ENCODE data around the gene DNAH10.
"Not testable (repeated sequence)": the region's sequence is repeated elsewhere in the genome, so short reads cannot be mapped to it uniquely, and the experiment has no call there.

The DNAH10 gene

DNA sequence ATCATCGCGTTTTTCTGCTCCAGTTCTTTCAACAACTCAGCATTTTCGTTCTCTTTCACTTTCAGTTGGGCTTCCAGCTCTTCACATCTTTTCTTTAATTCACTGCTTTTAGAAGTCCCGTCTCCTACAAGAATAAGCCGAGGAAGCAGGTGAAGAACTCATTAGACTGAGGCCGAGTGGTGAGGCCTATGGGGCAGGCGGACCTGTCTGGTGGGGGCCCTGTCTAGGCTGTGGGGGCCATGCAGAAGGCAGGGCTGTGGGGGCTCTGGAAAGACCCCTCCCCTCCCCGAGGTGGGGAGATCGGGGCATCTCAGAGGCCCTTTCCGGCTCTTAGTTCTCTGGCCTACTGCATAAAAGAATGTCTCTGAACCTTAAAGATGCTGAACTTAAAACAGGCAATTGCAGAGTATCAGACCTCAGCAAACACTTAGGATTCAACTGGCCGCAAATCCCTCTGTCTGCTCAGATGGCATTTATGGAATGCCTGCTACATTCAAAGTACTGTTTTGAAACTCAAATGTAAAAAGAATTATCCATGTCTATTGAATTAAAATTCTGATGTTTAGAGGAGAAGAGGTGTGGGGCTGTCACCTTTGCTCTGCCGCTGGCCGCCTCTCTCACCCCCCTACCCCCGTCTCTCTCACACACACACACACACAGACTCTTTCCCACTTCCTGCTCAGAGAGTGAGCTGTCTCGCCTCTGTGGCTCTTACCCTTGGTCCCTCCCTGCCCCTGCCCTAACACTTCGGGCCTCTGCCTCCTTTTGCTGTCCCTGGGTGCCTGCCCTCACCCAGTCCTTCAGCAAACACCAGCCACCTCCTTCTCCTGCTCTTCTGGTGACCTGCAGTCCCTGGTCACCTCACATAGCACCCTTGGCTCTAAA, 175.8 kb downstream of the DNAH10 start:
- DNase-seq: peak; percentile 69

DNA sequence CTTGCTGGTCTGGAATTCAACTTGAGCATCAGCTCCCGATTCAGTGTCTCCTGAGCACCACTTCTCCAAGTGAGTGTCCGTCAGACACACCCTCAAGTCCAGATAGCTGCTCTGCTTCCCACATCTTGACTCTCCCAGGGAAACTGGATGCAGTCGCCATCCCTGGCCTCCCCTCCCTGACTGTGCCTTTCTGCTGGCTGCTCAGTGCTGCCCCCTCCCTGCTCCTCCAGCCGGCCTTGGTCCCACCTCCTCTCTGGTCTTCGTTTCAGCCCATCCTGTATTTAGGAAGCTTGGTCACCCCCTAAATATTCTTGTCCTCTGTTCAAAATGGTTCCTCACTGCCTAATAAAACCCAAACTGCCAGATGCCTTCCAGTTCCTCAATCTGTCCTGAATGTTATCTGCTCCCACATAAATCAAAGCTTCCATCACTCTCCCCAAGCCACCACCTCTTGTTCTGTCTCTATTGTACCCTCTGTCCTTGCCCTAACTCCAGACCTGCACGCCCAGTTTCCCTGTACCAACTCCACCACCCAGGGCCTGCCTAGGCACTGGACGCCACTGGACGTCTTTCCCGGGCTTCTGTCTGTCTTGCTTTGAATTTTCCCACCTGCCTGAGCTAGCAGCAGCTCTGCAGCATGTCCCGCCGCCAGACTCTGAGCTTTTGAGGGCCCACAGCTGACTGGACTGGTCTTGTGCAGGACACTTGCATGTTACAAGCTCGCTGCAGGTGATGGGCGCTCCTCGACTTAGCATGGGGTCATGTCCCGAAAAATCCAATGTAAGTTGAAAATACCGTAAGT, 176.8 kb downstream of the DNAH10 start:
- no peak for DNase-seq

DNA sequence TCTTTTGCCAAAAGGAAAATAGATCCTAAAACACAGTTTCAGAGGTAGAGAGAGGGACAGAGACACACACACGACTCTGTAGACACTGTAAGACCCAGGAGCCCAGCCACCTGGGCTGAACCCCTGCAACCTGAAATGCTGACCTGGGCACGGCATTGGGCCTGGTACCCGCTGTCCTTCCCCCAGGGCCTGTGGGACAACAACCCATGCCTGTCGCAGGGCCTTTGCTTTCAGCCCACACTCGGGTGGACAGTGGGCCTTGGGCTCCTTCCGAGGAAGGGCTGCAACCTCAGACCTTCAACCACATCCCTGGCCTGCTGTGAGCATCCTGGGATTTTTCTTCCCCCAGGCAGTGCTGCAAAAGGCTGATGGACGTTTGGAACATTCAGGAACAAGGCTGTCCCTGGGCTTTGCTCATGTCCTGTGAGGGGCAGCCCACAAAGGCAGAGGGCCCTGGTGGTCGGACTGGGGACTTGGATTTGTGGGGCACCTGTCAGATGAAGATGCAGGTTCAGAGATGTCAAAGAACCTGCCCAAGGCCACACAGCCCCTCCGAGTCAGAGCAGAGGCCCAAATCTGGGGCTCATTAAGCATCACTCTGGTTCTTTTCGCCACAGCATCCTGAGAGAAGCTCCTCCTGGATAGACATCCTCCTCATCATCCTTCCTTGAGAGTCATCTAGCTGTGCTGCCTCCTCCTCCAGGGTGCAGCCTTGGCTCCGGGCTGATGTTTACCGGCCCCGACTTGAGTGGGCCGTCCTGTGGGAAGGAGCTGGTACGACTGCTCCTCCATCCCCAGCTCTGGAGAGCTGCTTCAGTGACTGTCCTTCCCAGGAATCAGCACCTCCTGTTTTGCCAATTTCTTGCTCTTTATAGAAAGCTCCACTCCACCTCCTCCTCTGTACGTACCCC, 177.9 kb downstream of the DNAH10 start:
- DNase-seq: no peak

DNA sequence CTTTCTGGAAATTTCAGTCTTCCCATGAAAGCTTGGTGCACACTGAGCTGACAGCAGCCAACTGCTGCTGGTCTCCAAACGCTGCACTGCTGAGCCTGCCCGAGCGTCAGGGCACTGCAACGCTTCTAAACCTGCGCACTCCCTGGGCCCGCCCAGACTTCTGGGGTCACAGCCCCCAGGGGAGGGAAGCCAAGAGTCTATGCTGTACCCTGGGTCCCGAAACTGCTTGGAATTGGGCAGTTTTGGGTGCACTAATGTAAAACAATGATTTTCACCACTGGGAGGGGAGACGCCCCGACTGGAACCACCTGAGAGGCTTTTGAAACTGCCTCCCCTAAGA, 178.5 kb downstream of the DNAH10 start:
- no peak for DNase-seq

DNA sequence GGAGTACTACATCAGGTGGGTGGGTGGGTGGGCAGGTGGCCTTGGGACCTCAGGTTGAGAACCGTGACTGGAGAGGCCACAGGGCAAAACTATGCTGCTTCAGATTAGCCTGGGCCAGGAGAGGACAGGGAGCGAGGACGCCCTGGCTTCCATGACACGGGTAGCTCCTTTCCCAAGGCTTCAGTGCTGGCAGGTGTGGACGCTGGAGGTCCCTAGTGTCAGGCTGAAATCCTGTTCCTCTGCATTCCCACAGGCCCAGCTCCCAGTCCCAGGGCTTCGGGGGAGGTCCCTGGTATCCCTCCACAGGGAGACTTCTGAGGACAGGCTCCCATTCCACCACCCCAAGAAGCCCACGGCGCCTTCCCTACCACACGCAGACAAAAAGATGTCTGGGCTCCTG, 178.9 kb downstream of the DNAH10 start:
- no peak for DNase-seq

DNA sequence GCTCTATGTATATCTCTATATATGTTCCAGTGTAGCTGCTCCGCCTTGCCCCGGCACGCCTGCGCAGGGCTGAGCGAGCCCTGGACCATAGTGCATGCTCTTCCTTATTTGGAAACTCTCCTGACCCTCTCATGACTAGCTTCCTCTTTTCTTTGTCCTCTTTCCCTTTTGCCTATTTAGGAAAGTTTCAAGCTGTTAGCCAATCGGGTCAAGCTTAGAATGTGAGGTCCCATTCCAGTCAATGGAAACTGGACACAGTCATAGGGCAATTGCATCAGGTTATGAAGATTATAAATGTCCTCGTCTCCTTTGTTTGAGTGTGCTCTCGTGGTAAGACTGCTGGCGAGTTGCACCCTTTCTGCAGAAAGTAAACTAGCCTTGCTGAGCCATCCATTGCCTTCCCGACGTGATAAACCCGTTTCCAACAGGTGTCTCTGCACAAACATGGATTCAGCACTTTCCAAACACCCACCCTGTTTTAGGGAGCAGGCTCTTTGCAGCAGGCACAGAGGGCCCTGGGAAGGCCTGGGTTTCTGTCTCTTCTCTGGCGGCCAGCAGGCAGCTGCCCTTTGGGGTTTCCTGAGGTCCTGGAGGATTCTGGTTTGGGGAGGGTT, 179.6 kb downstream of the DNAH10 start:
- DNase-seq: no peak

DNA sequence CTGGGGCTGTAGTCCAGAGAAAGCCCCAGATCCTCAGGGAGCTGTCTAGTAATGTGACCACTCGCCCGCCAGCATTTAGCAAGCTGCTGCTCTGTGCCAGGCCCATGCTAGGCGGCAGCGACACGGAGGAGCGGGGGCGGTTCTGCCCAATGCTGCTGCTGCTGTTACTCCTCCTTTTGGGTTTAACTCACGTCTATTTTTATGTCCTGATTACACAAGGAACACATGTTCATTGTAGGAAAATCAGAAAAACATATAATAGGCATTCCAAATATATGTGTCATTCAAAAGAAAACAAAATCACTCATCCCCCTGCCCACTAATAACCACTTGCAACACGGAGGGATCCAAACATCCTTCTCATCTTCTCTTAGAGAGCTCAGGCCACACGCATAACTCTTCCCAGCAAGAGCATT, 180.1 kb downstream of the DNAH10 start:
- no peak for DNase-seq

DNA sequence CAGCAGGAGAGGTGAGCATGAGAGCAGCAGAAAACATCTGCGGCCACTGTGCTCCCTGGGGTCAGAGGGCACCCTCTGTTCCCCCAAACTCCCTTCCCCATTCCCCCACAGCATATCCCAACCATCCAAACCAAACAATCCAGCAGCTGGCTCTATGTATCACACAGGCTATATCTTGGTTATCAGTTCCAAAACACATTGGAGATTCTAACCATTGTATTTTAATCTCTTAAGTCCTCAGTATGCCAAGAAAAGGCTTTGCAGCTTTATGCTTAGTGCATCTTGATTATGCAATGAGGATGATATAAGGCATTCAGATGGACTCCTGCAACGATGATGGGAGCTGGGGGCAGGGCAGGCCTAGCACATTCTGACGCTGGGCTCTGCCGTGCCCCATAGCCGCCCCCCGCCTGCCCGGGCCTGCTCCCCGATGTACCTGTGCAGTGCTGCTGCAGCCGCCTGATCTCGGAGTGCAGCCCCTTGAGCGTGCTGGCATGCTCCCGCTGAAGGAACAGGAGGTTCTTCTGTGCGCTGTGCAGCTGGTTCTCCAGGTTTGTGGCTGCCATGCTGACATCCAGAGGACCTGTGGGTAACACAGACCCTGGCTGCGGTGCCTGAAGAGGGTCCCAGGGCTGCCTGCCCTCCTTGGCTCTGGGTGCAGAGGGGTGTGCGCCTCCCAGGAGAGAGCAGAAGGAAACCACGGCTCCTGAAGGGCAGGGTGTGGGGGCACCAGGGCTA, 181.0 kb downstream of the DNAH10 start:
- no peak for DNase-seq

DNA sequence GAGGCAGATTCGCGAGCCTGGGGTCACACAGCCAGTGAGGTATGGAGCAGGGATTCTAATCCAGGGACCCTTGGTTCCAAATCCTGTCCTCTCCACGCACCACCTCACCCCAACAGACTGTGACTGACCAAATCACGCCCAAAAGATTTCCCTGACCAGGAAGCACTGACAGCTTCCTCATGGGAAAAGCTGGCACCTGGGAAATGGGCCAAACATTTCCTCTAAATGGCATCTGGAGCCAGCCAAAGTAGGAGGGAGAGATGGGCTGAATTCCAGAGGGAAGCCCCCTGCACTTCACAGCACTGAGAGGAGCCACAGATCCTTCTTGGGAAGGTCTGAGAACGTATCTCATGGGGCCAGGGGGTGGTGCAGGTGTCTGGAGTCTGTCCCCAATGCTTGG, 181.7 kb downstream of the DNAH10 start:
- DNase-seq: no peak

DNA sequence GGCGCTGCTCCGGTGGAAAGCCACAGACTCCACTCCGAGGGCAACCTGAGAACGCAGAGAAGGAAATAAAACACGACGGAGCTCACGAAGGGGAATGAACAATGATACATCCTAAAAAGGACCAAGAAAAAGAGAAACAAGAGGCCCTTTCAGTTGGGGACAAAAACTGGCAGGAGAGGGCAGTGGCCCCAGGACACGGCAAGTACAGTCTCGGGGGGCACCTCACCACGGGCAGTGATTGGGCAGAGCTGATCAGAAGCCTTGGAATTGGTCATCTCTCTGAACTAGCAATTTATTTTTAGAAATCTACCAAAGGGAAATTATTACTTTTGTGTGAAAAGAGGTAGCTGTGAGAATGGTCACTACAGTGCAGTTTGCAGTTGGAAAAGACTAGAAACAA, 182.6 kb downstream of the DNAH10 start:
- DNase-seq: no peak

DNA sequence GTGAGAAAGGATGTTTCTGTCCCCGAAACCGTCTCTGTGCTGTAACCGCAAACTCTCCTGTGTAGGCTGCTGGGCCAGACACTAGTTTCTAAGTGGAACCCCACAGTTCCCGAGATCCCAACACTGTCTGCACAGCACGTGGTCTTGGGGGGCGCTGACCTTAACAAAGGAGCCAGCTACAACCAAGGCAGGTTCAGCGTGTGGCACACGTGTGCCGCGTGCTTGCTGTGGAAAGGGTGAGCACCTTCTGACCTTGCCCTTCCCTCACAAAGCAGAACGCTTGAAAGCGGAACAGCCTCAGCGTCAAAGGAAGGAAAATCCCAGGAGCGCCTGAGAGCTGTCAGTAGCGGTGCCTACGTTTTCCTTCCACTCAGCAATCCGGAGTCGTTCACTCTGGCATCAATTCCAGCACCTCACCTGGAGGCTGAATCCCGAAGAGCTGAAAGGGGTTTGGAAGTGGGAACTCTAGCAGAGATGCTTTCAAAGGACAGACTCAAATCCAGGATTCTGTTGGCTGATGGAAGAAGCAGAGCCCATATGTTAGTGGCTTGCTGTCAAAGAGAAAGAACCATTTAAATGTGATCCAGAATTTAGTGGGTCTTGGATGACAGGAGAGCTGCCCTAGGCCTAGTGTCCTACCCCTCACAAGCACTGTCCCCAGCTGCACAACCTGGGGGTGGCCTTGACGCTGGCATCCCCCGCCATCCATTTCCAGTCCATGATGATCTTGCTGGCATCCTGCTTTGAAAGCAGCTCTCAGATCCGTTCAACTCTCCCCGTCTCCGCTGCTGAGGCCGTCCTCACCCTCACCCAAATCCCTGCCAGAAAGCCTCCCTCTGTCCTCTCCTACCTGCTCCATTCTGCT, 183.4 kb downstream of the DNAH10 start:
- no peak for DNase-seq

DNA sequence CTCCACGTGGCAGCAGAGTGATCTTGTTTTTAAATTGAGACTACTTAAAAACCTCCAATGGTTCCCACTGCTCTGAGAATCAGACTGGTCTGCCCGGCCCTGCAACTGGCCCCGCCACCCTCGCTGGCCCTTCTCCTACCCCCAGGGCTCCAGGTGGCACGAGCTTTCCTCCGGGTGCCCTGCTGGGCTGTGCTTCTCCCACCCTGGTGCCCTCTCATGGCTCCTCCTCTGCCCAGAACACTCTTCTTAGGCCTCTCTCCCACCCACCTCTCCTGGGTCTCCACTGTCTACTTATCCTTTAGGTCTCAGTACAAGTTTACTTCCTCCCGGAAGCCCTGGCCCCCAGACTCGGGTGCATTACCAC, 184.0 kb downstream of the DNAH10 start:
- DNase-seq: no peak

DNA sequence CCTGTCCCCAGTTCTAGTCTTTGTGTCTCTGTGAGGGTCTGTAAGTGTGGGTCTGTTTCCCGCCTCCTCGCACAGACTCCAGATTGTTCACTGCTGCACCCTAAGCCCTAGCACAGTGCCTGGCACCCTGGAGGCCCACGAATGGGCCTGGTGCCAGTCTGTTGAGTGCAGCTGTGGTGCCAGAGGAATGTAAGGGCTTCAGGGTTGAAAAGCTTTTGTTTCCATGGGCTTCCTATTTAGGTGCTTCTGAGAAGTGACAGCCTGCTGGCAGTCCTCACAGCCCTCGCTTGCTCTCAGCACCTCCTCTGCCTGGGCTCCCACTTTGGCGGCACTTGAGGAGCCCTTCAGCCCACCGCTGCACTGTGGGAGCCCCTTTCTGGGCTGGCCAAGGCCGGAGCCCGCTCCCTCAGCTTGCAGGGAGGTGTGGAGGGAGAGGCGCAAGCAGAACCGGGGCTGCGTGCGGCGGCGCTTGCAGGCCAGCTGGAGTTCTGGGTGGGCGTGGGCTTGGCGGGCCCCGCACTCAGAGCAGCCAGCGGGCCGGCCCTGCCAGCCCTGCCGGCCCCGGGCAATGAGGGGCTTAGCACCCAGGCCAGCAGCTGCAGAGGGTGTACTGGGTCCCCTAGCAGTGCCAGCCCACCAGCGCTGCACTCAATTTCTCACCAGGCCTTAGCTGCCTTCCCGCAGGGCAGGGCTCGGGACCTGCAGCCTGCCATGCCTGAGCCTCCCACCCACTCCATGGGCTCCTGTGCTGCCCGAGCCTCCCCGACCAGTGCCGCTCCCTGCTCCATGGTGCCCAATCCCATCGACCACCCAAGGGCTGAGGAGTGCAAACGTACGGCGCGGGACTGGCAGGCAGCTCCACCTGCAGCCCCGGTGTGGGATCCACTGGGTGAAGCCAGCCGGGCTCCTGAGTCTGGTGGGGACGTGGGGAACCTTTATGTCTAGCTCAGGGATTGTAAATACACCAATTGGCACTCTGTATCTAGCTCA, 184.7 kb downstream of the DNAH10 start:
- not testable (repeated sequence) for DNase-seq

DNA sequence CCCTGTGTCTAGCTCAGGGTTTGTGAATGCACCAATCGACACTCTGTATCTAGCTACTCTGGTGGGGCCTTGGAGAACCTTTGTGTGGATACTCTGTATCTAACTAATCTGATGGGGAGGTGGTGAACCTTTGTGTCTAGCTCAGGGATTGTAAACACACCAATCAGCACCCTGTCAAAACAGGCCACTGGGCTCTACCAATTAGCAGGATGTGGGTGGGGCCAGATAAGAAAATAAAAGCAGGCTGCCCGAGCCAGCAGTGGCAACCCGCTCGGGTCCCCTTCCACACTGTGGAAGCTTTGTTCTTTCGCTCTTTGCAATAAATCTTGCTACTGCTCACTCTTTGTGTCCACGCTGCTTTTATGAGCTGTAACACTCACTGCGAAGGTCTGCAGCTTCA, 185.4 kb downstream of the DNAH10 start:
- DNase-seq: not testable (repeated sequence)

DNA sequence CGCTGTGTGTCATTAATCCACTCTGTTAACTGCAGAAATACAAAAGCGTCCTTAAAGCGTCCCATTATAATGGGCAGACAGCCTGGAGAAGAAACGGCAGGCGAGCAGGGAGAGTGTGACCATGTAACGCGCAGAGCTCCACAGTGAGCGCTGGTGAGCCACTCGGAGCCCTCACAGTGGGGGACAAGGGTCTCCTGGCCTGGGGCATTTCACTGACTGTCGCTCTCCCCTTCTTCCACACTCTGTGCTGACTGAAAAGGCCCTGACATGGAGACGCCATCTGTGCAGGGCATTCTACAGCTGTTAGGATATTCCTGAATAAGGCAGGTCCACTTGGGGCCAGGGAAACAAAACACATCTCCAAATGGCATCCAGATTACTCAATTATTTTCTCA, 186.3 kb downstream of the DNAH10 start:
- DNase-seq: no peak

DNA sequence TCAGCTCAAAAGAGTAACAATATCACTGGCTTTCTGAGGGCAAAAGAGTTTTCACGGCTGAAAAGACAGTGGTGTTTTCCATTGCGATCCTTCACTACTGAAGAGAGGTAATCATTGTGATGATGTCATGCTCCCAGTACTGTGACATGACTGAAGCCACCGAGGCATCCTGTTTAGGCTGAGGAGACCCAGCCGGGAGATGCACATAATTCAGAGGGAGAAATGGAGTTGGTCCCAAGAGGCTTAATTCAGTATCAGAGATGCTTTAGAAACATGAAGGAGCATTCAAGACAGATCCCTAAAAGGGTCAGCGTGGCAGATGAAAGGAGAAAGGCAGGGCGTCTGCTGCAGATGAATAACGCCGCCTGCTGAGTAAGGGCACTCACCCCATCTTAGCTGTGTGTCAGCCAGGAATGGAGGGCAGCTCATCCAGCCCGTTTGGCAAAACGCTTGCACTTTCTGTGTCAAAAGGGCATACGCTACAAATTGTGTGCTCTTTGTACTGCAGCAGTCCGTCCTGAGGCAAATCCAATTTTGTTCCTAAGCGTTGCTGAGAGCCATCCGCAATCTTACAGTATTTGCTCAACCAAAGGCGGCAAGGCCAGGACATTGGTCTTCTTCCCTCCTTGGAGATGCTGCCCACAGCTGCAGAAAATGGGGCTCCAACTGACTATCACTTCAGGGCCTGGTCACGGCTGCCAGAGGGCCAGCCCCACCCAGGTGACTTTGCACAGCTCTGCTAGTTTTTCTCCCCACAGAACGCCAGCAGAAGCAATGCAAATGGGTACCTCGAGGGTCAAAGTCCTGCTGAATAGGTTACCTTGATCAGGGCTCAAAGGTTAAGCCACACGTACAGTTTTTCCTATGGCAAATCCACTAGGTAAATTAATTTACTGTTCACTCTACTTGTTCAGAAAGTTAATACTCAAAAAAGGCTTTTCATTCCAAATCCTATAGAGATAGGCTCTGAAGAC, 187.0 kb downstream of the DNAH10 start:
- no peak for DNase-seq

DNA sequence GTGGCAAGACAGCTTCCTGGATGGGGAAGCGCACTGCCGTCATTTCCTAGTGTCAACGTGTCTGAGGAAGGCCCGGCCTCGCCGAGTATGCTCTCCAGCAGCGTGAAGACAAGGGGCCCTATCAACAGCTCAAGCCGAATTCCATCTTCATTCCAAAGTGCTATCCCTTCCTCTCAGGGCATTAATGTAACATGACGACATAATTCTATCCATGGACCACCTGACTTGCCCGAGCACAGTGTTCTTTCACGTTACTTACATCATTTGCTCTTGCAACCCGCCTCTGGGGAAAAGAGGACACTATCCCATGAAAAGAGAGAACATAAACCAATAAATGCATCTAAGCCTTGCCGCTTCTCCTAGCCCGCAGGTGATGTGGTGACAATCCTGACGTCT, 187.7 kb downstream of the DNAH10 start:
- no peak for DNase-seq
